Immature natural killer cell (primary cell): ENCODE results near the gene SLC29A1. TPM values are rescaled to one million over a fixed set of nuclear protein-coding genes. Genes with fewer than 3 reads are reported as not detected.

Experiments
- DNase-seq, 3 donors: peaks; one replicate each; pipeline ENCODE4 v3.0.0; 2022; ENCODE audit warnings: mixed read lengths in 1 of 3
- H3K27ac Mint-ChIP-seq, 6 donors: one replicate each; pipeline ENCODE4 v1.8.0; 2020; ENCODE audit warnings: mixed read lengths in 6 of 6, mild to moderate bottlenecking in 5 of 6, inconsistent platforms in 4 of 6, moderate library complexity in 3 of 6
- H3K27me3 Mint-ChIP-seq, 3 donors: one replicate each; pipeline ENCODE4 v1.8.0; 2020 to 2021; ENCODE audit warnings: low read depth in 3 of 3, mild to moderate bottlenecking in 3 of 3, mixed read lengths in 3 of 3, moderate library complexity in 3 of 3, inconsistent platforms in 1 of 3
- H3K36me3 Mint-ChIP-seq, 3 donors: one replicate each; pipeline ENCODE4 v1.8.0; 2020; ENCODE audit warnings: mixed read lengths in 3 of 3, inconsistent platforms in 2 of 3, mild to moderate bottlenecking in 2 of 3
- H3K4me1 Mint-ChIP-seq, 2 donors: one replicate each; pipeline ENCODE4 v1.8.0; 2020; ENCODE audit warnings: inconsistent platforms in 2 of 2, mild to moderate bottlenecking in 2 of 2, mixed read lengths in 2 of 2, moderate library complexity in 1 of 2
- H3K4me3 Mint-ChIP-seq, 5 donors: one replicate each; pipeline ENCODE4 v1.8.0; 2020; ENCODE audit warnings: mild to moderate bottlenecking in 5 of 5, mixed read lengths in 5 of 5, inconsistent platforms in 3 of 5, moderate library complexity in 3 of 5
- H3K9me3 Mint-ChIP-seq, 6 donors: one replicate each; pipeline ENCODE4 v1.8.0; 2020; ENCODE audit warnings: mild to moderate bottlenecking in 6 of 6, mixed read lengths in 6 of 6, inconsistent platforms in 4 of 6, moderate library complexity in 3 of 6
- polyA plus RNA-seq, 3 donors: library from polyadenylated mRNA; unstranded; fragments of 300-500 nt; fragmentation: Illumina TruSeq; gene quantifications; one replicate each; pipeline ENCODE4 v1.2.3, GENCODE V29; 2021

The SLC29A1 gene
- polyA plus RNA-seq, 3 donors from 2014 or later: 1.5 to 3.0 (median 1.8) TPM

- H3K9me3 Mint-ChIP-seq: peaks cover 0 to 4% (median 0%) of the 10 kb centered on the region in 6 donors
- H3K4me3 Mint-ChIP-seq: peak overlapping the region in 1 of 5 donors; percentile 22
- peak overlapping the region in 4 of 6 donors; percentile 8 to 70 (median 32) for H3K27ac Mint-ChIP-seq
- peaks cover 54 to 62% of the 10 kb centered on the region in 2 donors for H3K4me1 Mint-ChIP-seq
- DNase-seq: no peak
- H3K36me3 Mint-ChIP-seq: peaks cover 6 to 11% (median 8%) of the 10 kb centered on the region in 3 donors
- H3K27me3 Mint-ChIP-seq: peaks cover 11 to 40% (median 18%) of the 10 kb centered on the region in 3 donors
Measured at GRCh38 chr6:44260451-44261297, 37.3 kb downstream of the SLC29A1 start.

DNA sequence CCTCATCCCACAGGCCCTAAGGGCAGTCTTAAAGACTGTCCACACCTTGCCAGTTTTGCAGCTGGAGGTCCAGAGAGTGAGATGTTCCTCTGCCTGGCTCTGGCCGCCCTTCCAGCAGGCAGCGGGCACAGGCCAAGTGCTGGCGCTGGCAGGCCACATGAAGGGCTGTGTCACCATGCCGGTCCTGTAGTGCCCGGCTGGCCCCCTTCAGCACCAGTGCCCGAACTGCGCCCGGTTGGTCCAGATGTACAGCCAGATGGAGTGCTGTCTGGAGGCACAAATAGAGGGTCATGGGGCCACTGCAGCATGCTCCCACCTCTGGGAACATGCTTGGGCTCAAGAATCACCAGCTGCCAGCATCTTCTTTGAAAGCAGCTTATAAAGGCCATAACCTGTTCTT, 38.2 kb downstream of the SLC29A1 start:
- Mint-ChIP-seq H3K27me3 (peaks cover 8 to 31% (median 13%) of the 10 kb centered on the region in 3 donors), H3K4me1 (peaks cover 50 to 59% of the 10 kb centered on the region in 2 donors), H3K4me3 (no peak overlapping the region), H3K36me3 (peaks cover 6 to 11% (median 8%) of the 10 kb centered on the region in 3 donors), H3K27ac (peak overlapping the region in 2 of 6 donors; percentile 7 to 8), H3K9me3 (peaks cover 0 to 4% (median 0%) of the 10 kb centered on the region in 6 donors)
- no peak for DNase-seq

DNA sequence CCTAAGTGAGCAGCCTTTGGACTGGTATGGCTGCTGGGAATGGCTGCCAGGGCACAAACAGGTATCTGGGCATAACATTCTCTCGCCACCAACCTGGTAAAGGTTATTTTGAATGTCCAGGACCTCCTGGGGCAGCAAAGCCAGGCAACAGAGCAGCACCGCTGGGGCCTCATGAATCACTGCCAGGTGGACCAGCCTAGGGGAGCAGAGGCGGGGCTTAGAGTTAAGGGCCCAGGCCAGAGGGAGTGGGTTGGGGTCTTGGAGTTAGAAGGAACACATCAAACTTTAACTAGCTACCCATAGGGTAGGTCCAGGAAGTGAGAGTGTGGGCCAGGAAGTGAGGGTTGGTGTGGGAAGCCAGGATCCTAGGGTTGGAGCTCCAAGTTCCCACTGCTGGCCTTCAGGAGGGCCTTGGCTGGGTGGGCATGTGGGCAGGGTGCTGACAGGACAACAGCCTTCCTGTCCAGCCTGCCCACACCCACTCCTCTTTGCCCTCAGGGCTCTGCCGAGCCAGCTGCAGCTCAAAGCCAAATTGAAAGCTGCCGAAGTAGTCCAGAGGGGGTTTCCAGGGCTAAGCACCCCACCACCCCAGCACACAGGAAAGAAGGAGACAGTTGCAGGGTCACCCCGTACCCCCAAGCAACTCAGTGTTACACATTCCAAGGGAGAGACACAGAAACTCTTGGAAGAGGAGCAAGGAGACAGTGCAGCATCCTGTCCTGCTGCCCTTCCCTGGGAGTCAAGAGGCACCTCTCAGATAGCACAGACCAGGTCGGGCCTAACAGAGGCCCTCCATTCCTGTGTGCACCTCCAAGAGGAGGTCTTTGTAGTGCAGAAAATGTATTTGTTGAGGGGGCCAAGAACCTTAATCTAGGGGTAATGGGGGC, 39.3 kb downstream of the SLC29A1 start:
- peaks cover 6 to 11% (median 8%) of the 10 kb centered on the region in 3 donors for H3K36me3 Mint-ChIP-seq
- H3K4me3 Mint-ChIP-seq: peak overlapping the region; percentile 89 to 95 (median 92)
- H3K27me3 Mint-ChIP-seq: peaks cover 6 to 27% (median 9%) of the 10 kb centered on the region in 3 donors
- peak overlapping the region in 5 of 6 donors; percentile 93 to 97 (median 95) for H3K27ac Mint-ChIP-seq
- DNase-seq: no peak
- peaks cover 50 to 53% of the 10 kb centered on the region in 2 donors for H3K4me1 Mint-ChIP-seq
- peaks cover 0 to 4% (median 0%) of the 10 kb centered on the region in 6 donors for H3K9me3 Mint-ChIP-seq

- peak in 2 of 3 donors; percentile 25 to 47 for DNase-seq
- Mint-ChIP-seq H3K36me3 (peaks cover 6 to 11% (median 8%) of the 10 kb centered on the region in 3 donors), H3K4me1 (peaks cover 43 to 45% of the 10 kb centered on the region in 2 donors), H3K27me3 (peaks cover 0 to 19% (median 3%) of the 10 kb centered on the region in 3 donors), H3K9me3 (peaks cover 0 to 2% (median 0%) of the 10 kb centered on the region in 6 donors), H3K27ac (peak overlapping the region; percentile 85 to 97 (median 95)), H3K4me3 (peak overlapping the region; percentile 89 to 95 (median 92))
Measured at GRCh38 chr6:44263354-44264100, 40.1 kb downstream of the SLC29A1 start.

- Mint-ChIP-seq H3K4me1 (peaks cover 42% of the 10 kb centered on the region in 2 donors), H3K9me3 (peaks cover 0 to 2% (median 0%) of the 10 kb centered on the region in 6 donors), H3K27ac (peak overlapping the region; percentile 85 to 97 (median 95)), H3K36me3 (peaks cover 5 to 8% (median 6%) of the 10 kb centered on the region in 3 donors), H3K27me3 (peaks cover 0 to 20% (median 5%) of the 10 kb centered on the region in 3 donors), H3K4me3 (peak overlapping the region; percentile 89 to 95 (median 92))
- DNase-seq: peak in 2 of 3 donors; percentile 31 to 40
Measured at GRCh38 chr6:44264154-44265006, 41.0 kb downstream of the SLC29A1 start.

DNA sequence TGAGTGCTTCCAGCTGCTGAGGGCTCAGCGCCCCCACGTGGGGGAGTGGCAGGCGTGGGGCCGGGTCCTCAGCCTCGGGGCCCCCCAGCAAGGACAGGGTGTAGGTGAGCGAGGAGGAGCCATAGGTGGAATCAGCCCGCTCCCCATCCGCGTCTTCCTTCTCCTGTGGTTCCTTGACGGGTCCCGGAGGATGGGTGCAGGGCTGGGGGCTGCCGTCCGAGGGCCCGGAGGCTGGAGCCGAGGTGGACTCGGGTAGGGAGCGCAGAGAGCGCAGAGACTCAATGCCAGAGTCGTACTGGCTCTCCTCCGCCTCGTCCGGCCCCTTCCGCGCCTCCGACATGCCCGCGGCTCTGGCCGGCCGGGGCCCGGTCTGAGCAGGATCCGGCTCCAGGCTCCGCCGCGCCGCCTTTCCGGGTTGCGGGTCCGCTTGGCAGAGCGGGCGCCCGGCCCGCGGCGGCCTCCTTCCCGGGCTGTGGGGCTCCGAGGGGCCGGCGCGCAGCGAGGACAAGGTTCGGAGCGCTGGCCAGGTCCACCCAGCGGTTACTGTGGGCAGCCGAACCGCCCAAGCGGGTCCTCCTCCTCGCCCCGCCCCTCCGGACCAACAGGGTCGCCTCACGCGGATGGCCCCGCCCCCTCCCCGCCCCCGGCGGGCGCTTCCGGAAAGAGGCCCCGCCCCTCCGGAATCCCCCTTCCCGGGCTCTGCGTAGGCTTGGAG, 41.8 kb downstream of the SLC29A1 start, which contains the start of gene NFKBIE:
Gene NFKBIE, minus strand, starts transcription at position 545 of the 715 bp plus-strand sequence. Its CDS starts 205 bp downstream, at position 340.
- H3K4me1 Mint-ChIP-seq: peaks cover 42 to 48% of the 10 kb centered on the region in 2 donors
- H3K27ac Mint-ChIP-seq: peak within 1 kb of the TSS; percentile 85 to 97 (median 95)
- peak within 1 kb of the TSS; percentile 89 to 95 (median 92) for H3K4me3 Mint-ChIP-seq
- H3K27me3 Mint-ChIP-seq: peaks cover 0 to 20% (median 11%) of the 10 kb centered on the region in 3 donors
- H3K36me3 Mint-ChIP-seq: peaks cover 5 to 8% (median 6%) of the 10 kb centered on the region in 3 donors
- peak; percentile 94 to 96 (median 95) for DNase-seq
- H3K9me3 Mint-ChIP-seq: peaks cover 0 to 2% (median 0%) of the 10 kb centered on the region in 6 donors

- Mint-ChIP-seq H3K27me3 (peaks cover 0 to 18% (median 11%) of the 10 kb centered on the region in 3 donors), H3K36me3 (peaks cover 4 to 5% (median 5%) of the 10 kb centered on the region in 3 donors), H3K9me3 (peaks cover 0 to 2% (median 0%) of the 10 kb centered on the region in 6 donors), H3K27ac (peak overlapping the region; percentile 78 to 95 (median 94)), H3K4me1 (peaks cover 41 to 48% of the 10 kb centered on the region in 2 donors), H3K4me3 (peak overlapping the region; percentile 89 to 95 (median 92))
- no peak for DNase-seq
Measured at GRCh38 chr6:44265722-44266233, 42.4 kb downstream of the SLC29A1 start.

GRCh38 chr6:44266347-44266746, 43.0 kb downstream of the SLC29A1 start:
- Mint-ChIP-seq H3K27me3 (peaks cover 4 to 21% (median 14%) of the 10 kb centered on the region in 3 donors), H3K27ac (peak overlapping the region; percentile 78 to 95 (median 92)), H3K9me3 (peaks cover 0 to 2% (median 0%) of the 10 kb centered on the region in 6 donors), H3K36me3 (no peaks in the 10 kb centered on the region), H3K4me1 (peaks cover 39 to 47% of the 10 kb centered on the region in 2 donors), H3K4me3 (peak overlapping the region; percentile 89 to 95 (median 92))
- DNase-seq: no peak

DNA sequence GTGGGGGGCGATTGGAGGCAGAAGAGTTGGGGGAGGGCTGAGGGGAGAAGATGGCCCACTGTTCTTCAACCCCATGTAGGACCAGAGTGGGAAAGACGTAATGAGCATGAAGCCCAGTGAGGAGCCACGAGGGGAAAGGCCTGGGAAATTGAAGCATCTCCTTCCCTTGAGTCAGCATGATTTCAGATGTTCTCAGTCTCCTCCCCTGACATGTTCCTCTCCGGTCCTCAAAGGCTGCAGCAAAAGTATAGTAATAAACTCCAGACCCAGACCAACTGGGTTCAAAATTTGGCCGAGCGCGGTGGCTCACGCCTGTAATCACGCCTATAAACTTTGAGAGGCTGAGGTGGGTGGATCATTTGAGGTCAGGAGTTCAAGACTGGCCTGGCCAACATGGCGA, 43.9 kb downstream of the SLC29A1 start:
- peaks cover 0 to 2% (median 0%) of the 10 kb centered on the region in 6 donors for H3K9me3 Mint-ChIP-seq
- no peak overlapping the region for H3K4me3 Mint-ChIP-seq
- peaks cover 9 to 24% (median 18%) of the 10 kb centered on the region in 3 donors for H3K27me3 Mint-ChIP-seq
- H3K27ac Mint-ChIP-seq: peak overlapping the region; percentile 78 to 95 (median 92)
- H3K36me3 Mint-ChIP-seq: no peaks in the 10 kb centered on the region
- H3K4me1 Mint-ChIP-seq: peaks cover 40 to 46% of the 10 kb centered on the region in 2 donors
- DNase-seq: no peak

DNA sequence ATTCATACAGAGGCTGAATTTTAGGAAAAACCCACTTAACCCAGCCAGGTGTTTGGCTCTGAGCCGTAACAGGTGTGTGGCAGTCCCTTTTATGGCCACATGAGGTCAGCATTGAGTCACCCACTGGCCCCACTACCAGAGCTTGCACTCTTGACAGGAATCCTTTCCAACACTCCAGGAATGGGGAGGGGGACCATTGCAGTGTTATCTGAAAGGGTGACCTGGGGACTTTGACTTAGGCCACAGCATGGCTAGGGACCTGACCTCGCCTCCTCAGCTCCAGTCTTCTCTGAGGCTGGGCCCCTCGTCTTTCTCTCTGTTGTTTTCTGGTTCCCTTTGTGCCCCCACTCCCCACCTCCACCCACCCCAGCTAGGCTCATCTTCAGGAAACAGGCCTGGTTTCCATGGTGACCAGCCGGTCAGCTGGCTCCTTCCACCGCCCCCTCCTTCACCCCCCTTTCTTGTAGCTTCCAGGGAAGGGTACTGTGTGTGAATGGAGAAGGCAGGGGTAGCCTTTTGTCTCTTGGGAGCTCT, 44.8 kb downstream of the SLC29A1 start:
- H3K27me3 Mint-ChIP-seq: peaks cover 9 to 30% (median 21%) of the 10 kb centered on the region in 3 donors
- H3K4me1 Mint-ChIP-seq: peaks cover 31 to 37% of the 10 kb centered on the region in 2 donors
- peaks cover 0 to 2% (median 0%) of the 10 kb centered on the region in 6 donors for H3K9me3 Mint-ChIP-seq
- DNase-seq: peak; percentile 48 to 52 (median 49)
- H3K27ac Mint-ChIP-seq: peak overlapping the region in 3 of 6 donors; percentile 36 to 61 (median 58)
- H3K36me3 Mint-ChIP-seq: no peaks in the 10 kb centered on the region
- peak overlapping the region in 1 of 5 donors; percentile 18 for H3K4me3 Mint-ChIP-seq
